NCI-H2227 (cell line): ENCODE results near the gene TADA3.

Experiments
- DNase-seq: peaks from one replicate; lab custom pipeline; 2025; ENCODE audit not compliant: unreplicated experiment; lab: John Stamatoyannopoulos, UW

Gene TADA3

DNA sequence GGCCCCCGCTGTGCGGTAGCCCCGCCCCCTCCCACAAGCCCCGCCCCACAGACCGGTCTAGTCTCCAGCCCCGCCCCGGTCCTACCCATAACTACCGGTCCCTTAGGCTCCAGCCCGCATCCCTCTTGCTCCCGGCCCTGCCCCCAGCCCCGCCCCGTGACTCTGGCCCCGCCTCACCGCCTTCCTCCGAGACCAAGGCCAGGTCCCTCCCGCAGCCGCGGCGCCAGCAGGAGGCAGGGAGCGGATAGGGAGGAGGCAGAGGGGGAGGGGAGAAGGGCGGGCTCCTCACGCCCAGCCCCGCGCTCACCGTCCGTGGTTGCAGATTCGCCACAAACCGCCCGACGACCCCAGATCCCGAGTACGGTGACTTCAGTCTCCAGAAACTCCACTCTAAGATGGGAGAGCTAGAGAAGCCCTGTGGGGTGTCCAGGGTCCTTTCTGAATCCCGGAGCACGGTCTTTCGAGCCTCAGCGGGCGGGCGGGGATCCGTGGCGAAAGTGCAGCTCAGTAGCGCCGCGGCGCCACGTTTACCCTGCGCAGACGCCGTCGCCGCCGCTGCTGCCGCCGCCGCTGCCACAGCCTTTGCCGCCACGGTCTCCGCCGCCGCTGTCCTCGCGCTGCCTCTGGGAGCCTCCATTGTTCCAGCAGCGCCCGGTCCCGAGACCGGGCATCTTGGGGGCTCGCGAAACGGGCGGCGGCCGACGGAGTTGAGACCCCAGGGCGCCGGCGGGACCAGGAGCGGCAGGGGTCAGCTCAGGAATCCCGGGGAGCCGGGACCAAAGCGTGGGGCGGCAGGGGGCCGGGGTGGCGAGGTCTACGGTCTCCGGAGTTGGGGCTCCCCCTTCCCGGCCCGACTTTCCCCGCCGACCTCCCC is 60.8 kb downstream of the TADA3 start, which contains the start of gene BRPF1:
TSS of gene BRPF1 (plus strand) at position 530 of the 874 bp plus-strand sequence. CDS start 2,406 bp downstream, outside the sequence.
- peak; percentile 96 for DNase-seq

DNA sequence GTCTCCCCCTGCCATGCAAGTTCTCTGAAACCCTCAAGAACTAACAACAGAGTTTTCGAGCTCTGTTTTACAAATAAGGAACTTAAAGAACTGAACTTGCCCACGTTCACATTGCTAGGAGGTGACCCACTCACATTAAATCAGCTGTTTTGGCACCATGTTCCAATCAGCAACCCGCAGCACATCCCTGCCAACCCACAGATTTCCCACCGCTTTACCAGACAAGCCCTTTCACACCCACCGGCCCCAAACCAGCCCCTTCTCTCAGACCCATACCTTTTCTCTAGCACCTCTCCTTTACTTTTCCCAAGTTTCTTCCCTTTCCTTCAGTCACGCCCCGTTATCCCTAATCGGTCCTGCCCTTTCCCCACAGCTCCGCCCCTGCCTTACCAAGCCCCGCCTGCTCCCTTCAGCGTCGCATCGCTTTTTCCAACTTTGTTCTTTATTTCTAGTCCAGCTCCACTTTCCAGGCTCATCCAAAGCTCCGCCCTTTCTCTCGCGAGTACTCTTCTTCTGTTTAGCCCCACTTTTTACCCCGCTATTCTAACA is 61.5 kb downstream of the TADA3 start:
- peak; percentile 89 for DNase-seq
